Heart right ventricle (tissue), 16 donors: ENCODE measurements around the gene FAM83F. TPM values are rescaled to one million over a fixed set of nuclear protein-coding genes. Genes with fewer than 3 reads are reported as not detected.

Experiments used
- ATAC-seq, 8 donors: fragments of 200-7000 bp; cut with Tn5 transposase; one replicate each; pipeline ENCODE4 v1.9.1; 2020; ENCODE audit warnings: mild to moderate bottlenecking in 8 of 8, moderate library complexity in 8 of 8, moderate number of reproducible peaks in 1 of 8
- DNase-seq, 2 donors: peaks; one replicate each; pipeline ENCODE4 v3.0.0-alpha.2; 2020
- H3K27ac ChIP-seq, 10 donors: fragments of 200-600 bp; sonication (generic) in 2 of 10; one replicate each; pipeline versions ENCODE4 v1.5.0 to v1.8.0; 2020 to 2022; ENCODE audit warnings: mild to moderate bottlenecking in 3 of 10
- H3K27me3 ChIP-seq, 7 donors: fragments of 200-600 bp; one replicate each; pipeline ENCODE4 v1.8.0; 2021 to 2022; ENCODE audit warnings: mild to moderate bottlenecking in 2 of 7
- H3K36me3 ChIP-seq, 9 donors: fragments of 200-600 bp; sonication (generic) in 1 of 9; one replicate each; pipeline versions ENCODE4 v1.5.0 to v1.8.0; 2020 to 2022; ENCODE audit warnings: mild to moderate bottlenecking in 2 of 9
- H3K4me1 ChIP-seq, 9 donors: fragments of 200-600 bp; sonication (generic) in 1 of 9; one replicate each; pipeline versions ENCODE4 v1.5.0 to v1.8.0; 2020 to 2022; ENCODE audit warnings: mild to moderate bottlenecking in 4 of 9
- H3K4me3 ChIP-seq, 10 donors: fragments of 200-600 bp; sonication (generic) in 2 of 10; one replicate each; pipeline versions ENCODE4 v1.5.0 to v1.8.0; 2020 to 2022; ENCODE audit warnings: mild to moderate bottlenecking in 7 of 10, moderate library complexity in 2 of 10
- H3K9me3 ChIP-seq, 11 donors: fragments of 200-600 bp in 10 of 11; sonication (generic) in 2 of 11; one replicate each; pipeline versions ENCODE4 v1.5.0 to v1.8.0; 2013 to 2022; ENCODE audit warnings: mild to moderate bottlenecking in 2 of 11, control low read depth in 1 of 11, moderate library complexity in 1 of 11
- WGBS, 2 donors: extraction: QIAGEN DNeasy Blood & Tissue Kit; methylation state at CpG; one replicate each; pipeline ENCODE4 v1.1.7; 2013; ENCODE audit warnings: inconsistent platforms in 1 of 2; 5-methylcytosine and 5-hydroxymethylcytosine counted together
- intact Hi-C, 10 donors: fragments of 100-400 bp; cut with DNase I; formaldehyde crosslinking; loops; one replicate each; pipeline versions ENCODE4 v1.11.1 to v1.14.2; 2022
- polyA plus RNA-seq, 2 donors: library from polyadenylated mRNA; stranded (reverse); fragments of 200-250 nt; gene quantifications; one replicate each; pipeline ENCODE4 v1.2.3, GENCODE V29; 2013
- total RNA-seq, 10 donors: library from RNA; stranded (reverse); fragmentation: NEBNext Ultra II Directional in 3 of 10; extraction: Animal tissue kit (Norgen Biotek cat#: 25700) in 3 of 10; gene quantifications; one replicate each; pipeline versions ENCODE4 v1.2.1 to v1.2.4, GENCODE V29; 2021 to 2023
- TF ChIP-seq, protein P1 (sequence below), 9 donors: fragments of 200-600 bp; sonication (generic) in 2 of 9; IDR thresholded peaks; one replicate each; pipeline versions ENCODE4 v1.5.0 to v1.8.0; 2021 to 2022; ENCODE audit warnings: antibody characterized with exemption in 9 of 9, mild to moderate bottlenecking in 5 of 9, moderate library complexity in 1 of 9
- donor health status: Arrhythmogenic right ventricular cardiomyopathy.
- donor health status: ischemic (EF 13 %, LVEDD 7.1; RV severe dilation, severe dysfunction).
- donor health status: healthy with polysubstance abuse.
- donor health status: DM: no; HTN: yes; CAD: no.
- donor health status: DM: no; HTN: no; CAD: no.
- donor health status: ischemic (EF 25% LVEDD 6.9; RV normal size, moderate dysfunction).
- donor health status: ischemic (EF 25% LVEDD 5.7; RV mildly dilated, moderate dysfunction).
- donor health status: healthy.
- donor health status: DM: yes; HTN: yes; CAD: no.
- donor health status: Ischemic cardiomyopathy.
- donor health status: ischemic (EF 35%, LVEDD 5.7; RV mildly dilated, moderate dysfunction).
- donor health status: nonischemic (EF 11% LVEDD 7.7; RV severe dilation, severe dysfunction).
- donor health status: DM: yes; HTN: yes; CAD: no.
- donor health status: PGD.
- donor health status: ischemic (EF 29% LVEDD 5.4; RV normal size, mild dysfunction).
- donor health status: nonischemic (EF 23%, LVEDD 6.1; RV moderate dilation, normal function).

FAM83F gene
- total and polyA plus RNA-seq, 12 donors = 1.1 to 9.7 (median 2.3) TPM

DNA sequence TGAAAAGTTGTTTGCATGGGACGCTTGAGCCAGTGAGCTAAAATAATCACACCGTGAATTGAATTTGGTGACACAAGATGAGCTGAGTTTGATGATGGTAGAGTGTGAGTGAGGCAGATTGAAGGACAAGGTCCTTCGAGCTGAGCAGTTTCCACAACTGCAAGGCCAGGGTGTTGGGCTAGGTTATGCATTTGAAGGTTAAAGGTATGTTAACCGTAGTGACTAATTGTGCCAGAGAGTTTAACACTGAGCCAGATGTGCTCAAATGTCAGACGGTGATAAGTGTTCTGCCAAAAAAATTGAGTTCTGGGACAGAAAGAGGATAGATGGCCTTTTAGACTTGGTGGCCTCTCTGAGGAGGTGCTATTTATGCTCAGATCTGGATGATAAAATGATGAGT is 89.5 kb downstream of the FAM83F start:
- ATAC-seq = peak in 2 of 8 donors; percentile 70
- peak overlapping the region in 1 of 10 donors; percentile 52 for H3K27ac ChIP-seq

DNA sequence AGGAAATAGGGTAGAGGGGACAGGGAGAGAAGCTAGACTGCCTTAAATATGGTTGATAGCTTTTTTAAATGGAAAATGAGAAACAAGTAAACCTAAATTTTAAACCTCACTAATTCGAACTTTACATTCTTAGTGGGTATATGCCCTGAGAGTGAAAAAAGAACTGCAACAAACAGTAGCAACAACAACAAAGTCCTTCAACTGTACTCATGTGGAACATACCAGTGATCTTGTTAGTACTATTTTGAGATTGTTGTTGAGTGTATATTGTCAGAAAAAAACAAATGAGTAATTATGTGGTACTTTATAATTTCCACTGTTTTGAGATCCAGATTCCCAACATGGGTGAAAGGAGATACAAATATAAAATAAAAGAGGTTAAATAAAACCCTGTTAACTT is 94.1 kb downstream of the FAM83F start:
- intact Hi-C loops = no loop called here
- H3K27me3 ChIP-seq = no peaks in the 10 kb centered on the region
- H3K4me3 ChIP-seq = no peak overlapping the region
- DNase-seq (no peak), ATAC-seq (no peak)
- H3K27ac ChIP-seq = no peak overlapping the region
- H3K4me1 ChIP-seq = peaks cover 5 to 35% (median 15%) of the 10 kb centered on the region in 9 donors
- H3K36me3 ChIP-seq = no peaks in the 10 kb centered on the region
- TF ChIP-seq, protein P1, sequence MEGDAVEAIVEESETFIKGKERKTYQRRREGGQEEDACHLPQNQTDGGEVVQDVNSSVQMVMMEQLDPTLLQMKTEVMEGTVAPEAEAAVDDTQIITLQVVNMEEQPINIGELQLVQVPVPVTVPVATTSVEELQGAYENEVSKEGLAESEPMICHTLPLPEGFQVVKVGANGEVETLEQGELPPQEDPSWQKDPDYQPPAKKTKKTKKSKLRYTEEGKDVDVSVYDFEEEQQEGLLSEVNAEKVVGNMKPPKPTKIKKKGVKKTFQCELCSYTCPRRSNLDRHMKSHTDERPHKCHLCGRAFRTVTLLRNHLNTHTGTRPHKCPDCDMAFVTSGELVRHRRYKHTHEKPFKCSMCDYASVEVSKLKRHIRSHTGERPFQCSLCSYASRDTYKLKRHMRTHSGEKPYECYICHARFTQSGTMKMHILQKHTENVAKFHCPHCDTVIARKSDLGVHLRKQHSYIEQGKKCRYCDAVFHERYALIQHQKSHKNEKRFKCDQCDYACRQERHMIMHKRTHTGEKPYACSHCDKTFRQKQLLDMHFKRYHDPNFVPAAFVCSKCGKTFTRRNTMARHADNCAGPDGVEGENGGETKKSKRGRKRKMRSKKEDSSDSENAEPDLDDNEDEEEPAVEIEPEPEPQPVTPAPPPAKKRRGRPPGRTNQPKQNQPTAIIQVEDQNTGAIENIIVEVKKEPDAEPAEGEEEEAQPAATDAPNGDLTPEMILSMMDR (IDR thresholded peaks at IDR 0.05) = no peak
- WGBS, 2 donors = 86 to 91% methylated on average over 1 of the region's 1 CpG
- H3K9me3 ChIP-seq = no peaks in the 10 kb centered on the region

More for the DNA sequence above, 89.5 kb downstream of the FAM83F start:
- H3K27me3 ChIP-seq = no peaks in the 10 kb centered on the region
- intact Hi-C loops = no loop called here
- H3K4me1 ChIP-seq = peaks cover 5 to 63% (median 33%) of the 10 kb centered on the region in 9 donors
- no peaks in the 10 kb centered on the region for H3K36me3 ChIP-seq
- DNase-seq = no peak
- no peak overlapping the region for H3K4me3 ChIP-seq
- WGBS, 2 donors = 67 to 69% methylated on average over 5 of the region's 5 CpGs
- TF ChIP-seq, protein P1 (IDR thresholded peaks at IDR 0.05) = no peak
- H3K9me3 ChIP-seq = no peaks in the 10 kb centered on the region

Other genes with a start within 250 kb of the FAM83F start
- gene ENTHD1, start 101.2 kb upstream of the FAM83F start, total RNA-seq = under 1 TPM in 1 of 10 donors, not detected in 9; 0.09 TPM
- gene ENTHD1, start 101.2 kb upstream of the FAM83F start, polyA plus RNA-seq = not detected
- 1 to 10 TPM in 4 of 10 donors, under 1 TPM in 6; 0.19 to 5.6 (median 0.60) TPM for gene GRAP2, start 93.9 kb upstream of the FAM83F start, total RNA-seq
- gene GRAP2, start 93.9 kb upstream of the FAM83F start, polyA plus RNA-seq = 1 to 10 TPM in 1 of 2 donors, under 1 TPM in 1; 0.46 to 1.0 TPM
- not detected for gene TMA7B, start 34.6 kb upstream of the FAM83F start, total RNA-seq
- not detected for gene TMA7B, start 34.6 kb upstream of the FAM83F start, polyA plus RNA-seq
- 10 to 100 TPM; 36.3 to 62.5 (median 56.0) TPM for gene TNRC6B, start 183.0 kb downstream of the FAM83F start, total RNA-seq
- 10 to 100 TPM in 1 of 2 donors, 1 to 10 TPM in 1; 1.7 to 21.6 TPM for gene TNRC6B, start 183.0 kb downstream of the FAM83F start, polyA plus RNA-seq